CMK (cell line): ENCODE results near the gene MACC1.

Experiments
- DNase-seq: peaks from one replicate; pipeline ENCODE4 v3.0.0-alpha.2; 2010; ENCODE audit warnings: low read depth

Gene MACC1, protein sequence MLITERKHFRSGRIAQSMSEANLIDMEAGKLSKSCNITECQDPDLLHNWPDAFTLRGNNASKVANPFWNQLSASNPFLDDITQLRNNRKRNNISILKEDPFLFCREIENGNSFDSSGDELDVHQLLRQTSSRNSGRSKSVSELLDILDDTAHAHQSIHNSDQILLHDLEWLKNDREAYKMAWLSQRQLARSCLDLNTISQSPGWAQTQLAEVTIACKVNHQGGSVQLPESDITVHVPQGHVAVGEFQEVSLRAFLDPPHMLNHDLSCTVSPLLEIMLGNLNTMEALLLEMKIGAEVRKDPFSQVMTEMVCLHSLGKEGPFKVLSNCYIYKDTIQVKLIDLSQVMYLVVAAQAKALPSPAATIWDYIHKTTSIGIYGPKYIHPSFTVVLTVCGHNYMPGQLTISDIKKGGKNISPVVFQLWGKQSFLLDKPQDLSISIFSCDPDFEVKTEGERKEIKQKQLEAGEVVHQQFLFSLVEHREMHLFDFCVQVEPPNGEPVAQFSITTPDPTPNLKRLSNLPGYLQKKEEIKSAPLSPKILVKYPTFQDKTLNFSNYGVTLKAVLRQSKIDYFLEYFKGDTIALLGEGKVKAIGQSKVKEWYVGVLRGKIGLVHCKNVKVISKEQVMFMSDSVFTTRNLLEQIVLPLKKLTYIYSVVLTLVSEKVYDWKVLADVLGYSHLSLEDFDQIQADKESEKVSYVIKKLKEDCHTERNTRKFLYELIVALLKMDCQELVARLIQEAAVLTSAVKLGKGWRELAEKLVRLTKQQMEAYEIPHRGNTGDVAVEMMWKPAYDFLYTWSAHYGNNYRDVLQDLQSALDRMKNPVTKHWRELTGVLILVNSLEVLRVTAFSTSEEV

DNA sequence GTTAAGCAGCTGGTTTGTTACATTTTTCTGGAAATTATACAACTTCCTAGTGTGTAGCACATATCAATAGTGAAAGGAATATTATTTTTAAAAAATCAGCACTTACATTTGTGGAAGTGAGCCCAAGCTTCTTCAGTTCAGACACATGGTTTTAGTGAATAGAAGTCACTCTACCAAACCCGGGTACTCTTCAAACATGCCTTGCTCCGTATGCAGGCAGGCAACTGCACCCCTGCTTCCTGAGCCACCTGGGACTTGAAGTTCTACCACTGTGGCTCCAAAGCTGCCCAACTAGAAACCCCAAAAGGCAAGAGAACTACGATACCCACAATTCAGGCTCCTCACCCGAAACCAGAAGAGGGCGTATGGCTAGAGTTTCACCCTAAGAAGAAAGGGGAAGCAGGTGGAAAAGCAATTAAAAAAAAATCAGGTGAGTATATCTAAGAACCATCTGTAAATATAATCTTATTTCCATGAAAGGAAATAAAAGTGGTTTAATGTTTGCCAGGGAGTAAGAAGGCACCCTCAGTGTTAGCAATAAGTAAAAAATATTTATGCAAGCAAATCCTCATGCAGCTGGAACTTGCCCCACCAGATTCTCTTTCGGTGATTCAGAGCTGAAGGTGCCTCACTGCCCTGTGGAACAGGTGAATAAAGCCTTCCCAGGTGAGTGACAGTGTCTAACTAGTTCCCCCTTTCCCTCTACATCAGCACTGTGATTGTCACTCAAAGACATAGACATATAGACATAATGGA, at the start of gene MACC1:
Gene MACC1, minus strand, starts transcription at position 192 of the 756 bp plus-strand sequence. CDS start 55,522 bp downstream, outside the sequence.
- peak; percentile 58 for DNase-seq

DNA sequence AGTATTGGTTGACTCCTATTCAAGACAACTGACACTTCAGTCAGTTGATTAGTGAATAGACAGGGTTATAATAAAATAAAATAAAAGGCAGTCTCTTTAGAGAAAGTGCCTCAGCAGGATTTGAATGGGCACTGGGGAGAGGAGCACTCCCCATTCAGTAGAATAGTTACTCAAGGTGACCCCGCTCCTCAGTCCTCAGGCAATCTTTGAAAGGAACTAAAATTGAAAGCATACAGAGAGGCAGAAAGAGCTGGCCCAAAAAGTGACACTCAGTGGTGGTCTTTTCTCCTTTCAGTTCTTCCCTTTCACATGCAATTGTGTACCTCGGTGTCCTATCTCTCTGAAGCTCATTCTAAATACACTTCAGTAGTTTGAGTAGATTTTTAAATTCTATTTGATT, 47.4 kb upstream of the MACC1 start:
- DNase-seq = no peak

DNA sequence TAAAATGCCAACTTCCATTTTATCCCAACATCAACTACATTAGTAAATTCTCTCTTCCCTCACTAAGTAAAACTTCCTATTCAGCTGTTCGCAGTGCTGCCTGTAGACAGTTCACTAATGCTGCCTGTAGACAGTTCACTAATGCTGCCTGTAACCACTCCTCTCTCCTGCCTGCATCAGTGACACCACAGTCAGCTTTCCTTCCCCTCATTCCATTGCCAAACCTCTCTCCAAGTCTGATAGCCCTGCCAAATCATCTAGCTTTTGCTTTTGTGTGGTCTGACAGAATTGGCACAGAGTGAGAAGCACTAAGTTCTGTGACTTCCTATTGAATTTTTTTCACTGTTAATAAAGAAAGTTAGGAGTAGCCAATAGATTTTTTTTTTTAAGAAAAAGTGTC, 43.0 kb upstream of the MACC1 start:
- DNase-seq = no peak

DNA sequence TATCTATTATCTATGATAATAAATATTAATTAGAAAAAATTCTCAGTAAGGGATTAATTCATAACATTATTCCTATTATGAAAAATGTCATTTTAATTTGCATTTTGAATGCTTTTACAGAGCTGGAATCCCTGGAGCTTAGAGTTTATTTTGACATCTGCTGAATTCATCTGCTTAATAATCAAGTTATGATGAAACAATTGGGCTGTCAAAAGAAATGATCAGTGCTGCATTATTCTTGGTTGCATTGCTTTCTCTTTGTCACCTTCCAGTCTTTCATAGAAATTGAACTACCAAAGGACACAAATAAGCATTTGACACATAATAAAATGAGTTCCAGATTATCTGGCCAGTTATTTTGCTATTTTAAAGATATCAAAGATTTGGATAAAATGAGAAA, 40.0 kb upstream of the MACC1 start:
- DNase-seq = no peak

DNA sequence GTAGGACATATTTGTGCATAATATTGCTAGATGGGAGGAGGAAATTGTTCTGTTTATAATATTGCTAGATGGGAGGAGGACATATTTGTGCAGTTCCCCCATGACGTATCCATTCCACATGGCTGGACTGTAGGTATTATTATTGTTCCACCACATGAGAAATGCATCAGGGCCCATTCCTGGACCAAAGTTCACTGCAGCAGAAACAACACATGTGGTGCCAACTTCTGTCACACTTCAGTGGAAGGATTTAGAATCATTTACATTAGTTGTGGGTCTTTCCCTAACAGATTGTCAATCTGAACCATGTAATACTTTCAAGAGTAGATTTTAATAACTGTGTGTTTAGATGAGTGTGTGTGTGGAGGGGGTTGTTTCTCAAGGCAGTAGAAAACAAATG, 32.7 kb upstream of the MACC1 start:
- DNase-seq = no peak

DNA sequence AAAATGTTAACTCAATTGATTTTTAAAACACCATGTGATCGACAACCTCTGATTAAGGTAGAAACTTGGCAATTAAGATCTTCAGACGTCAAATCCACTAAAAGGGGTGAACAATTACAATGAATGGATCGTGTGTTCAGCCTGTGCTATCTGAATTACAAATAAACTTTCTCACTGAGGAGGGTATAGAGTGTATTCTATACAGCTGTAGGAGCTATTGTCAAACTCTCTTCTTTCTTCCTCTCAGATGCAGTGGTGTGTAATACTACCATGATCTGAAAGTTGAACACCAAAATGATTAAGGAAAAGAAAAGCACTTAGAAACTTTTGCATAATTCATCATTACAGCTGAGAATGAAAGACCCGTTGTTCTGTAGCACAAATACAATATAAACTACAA, 32.2 kb upstream of the MACC1 start:
- no peak for DNase-seq

DNA sequence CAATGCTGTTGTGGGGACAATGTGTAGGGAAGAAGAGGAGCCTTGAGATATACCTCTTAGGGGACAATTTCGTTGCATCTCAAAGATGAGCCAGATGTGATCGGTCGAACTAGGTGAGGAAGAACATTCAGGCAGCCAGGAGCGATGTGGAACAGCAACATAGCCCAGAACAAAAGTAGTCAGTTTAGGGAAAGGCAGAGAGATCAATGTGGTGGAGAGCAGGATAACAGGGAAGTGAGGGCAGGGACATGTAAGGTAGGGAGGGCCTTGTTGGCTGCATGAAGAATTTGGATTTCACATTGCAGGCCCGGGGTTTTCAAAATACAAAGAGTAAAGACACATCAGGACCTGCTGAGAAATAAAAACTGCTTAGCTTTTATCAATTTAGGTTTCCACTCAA, 29.1 kb upstream of the MACC1 start:
- no peak for DNase-seq

DNA sequence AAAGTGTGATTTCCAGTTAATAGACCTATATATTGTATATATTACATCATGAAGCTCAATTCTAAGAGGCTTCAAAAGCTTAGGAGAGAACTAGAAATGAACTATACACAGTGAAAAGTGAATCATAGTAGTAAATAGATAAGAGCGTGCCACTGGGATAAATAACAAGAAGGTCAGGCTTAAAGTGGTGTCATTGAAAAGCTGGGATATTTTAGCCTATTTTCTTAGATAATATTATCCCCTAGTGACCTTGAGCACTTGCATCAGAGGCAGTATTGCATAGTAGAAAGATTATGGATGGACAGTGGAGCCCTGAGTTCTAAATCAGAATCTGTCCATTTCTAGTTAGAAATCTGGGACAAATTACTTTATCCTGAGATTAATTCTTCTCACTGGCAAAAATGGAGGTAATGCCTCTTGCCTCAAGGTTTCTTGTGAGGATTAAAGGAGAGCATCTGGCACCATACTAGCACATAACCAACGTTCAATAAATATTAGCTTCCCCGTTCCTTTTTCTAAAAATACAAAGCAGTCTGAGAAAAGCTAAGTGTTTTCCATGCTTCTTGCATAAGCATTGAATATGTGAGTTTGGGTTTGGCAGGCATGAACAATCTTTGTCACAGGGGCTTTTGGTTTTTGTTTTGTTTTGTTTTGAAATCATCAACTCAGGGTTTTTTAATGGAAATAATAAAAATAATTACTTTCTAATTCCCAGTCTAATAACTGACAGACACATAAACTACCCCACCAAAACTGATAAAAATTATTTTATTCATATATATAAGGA, 27.3 kb upstream of the MACC1 start:
- DNase-seq = no peak

DNA sequence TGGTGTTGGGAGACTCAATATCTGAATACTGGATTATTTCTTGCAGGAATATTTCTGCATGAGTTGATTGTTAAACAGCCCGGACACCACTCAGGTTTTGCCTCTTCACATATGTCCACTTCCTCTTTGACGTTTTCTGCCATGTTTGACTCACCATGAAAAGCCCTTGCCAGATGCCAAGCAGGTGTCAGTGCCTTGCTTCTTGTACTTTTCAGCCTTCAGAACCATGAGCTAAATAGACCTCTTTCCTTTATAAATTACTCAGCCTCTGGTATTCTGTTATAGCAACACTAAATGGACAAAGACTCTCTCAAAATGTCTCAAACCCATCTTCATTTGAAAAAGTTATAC, 24.7 kb upstream of the MACC1 start:
- DNase-seq = no peak

DNA sequence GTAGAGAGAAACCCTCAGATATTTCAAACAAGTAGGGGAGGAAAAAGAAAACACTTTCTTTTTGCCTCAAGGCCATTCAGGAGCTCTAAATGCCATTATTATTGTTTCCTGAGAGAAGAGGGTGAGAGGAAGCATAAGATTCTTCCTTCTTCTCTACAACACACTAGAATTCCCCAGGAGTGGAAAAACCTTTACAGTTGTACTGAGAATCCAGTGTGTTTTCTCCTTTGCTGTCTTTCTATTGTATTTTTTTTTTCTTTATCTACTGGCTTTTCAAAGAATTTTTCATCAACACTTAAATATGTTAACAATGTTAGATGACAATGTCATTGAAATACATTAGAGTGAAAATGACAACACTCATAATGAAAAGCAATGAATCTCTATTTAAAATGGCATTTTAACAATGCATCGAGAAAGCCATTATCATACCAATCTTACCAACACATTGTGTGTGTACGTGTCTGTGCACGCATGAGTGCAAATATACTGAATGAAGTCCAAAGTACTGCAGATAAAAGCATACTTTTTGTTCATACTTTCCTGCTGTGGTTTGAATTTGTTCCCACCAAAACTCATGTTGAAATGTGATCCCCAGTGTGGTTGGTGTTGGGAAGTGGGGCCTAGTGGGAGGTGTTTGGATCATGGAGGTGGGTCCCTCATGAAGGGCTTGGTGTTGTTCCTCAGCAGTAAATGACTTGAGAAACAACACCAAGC, 24.2 kb upstream of the MACC1 start:
- DNase-seq = no peak

DNA sequence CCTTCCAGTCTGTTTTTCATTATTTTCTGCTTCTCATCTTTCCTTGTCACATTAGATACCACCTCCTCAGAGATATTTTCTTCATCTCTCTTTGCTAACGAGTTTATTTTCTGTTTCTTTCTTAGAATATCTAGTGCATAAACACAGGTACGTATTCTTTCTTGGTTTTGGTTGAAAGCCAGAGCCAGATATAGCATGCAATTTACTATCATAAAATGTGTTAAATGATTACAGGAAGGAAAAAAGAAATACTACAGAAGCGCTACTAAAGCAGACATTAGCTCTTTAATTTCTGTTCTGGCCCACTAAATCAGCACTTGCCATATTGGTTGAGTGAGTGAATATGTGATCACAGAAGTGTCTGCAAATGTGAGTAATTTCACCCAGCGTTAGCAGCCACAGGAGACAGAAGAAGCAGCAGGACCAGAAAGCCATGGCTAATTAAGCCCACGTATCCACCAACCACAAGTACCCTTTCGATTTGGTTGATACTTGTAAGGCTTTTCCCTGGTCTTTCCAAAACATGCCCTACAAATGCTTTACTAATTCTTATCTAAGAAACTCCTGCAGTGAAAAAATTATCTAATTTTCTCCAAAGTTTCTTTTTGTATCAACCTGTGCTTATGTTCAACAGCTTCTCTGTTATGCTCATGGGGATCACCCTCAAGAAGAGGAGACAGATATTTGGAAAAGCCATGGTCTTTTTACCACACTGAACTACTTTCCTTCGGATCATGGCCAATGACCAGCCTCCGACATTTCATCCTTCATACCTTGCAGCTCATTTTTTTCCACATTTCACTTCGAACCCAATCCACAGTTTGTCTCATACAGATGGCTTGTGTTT, 23.1 kb upstream of the MACC1 start:
- no peak for DNase-seq

DNA sequence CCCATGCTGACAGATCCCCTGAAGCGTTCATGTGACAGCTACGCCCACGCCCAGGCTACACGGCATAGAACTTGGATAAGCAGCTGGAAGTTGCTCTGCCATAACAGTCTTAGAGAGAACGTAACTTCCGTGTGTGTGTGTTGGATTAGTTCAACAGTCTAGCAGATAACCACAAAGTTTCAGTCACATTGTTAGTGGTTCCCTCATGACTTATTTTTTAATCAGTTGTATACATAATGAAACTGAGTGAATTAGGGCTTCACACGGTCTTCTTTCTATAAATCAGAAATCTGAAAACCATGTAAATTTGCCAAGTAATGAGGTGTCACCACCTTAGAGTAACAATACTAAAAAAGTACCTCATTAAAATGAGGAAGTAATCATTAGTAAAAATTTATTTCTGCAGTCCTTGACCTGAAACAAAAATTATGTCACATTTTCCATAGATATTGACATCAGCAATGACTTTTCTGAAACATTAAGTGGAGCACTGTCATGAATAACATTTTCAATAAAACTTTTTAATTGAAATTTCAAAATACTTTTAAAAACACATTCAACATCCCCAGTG, 21.7 kb upstream of the MACC1 start:
- DNase-seq = no peak

DNA sequence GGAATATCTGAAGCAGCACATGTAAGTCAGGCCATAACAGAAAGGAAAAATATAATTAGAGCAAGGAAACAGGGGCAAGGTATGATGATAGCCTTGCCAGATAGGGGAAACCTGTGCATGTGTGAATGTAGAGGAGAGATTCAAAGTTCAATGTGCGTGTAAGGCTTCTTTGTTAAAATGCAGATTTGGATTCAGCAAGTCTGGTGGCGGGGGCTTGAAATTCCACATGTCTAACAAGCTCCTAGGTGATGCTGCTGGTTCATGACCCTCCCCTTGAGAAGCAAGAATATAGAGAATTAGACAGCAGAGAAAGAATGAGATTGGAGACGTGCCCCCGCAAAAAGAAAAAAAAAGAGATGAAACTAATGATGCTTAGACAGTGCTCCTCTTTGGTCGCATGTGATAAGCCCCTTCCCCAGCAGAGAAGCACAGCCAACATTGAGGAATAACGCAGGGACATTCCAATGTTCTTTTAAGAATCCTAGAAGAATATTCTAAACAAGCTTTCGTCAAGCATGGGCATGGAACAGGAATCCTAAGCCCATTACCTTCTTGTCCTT, 21.1 kb upstream of the MACC1 start:
- no peak for DNase-seq

DNA sequence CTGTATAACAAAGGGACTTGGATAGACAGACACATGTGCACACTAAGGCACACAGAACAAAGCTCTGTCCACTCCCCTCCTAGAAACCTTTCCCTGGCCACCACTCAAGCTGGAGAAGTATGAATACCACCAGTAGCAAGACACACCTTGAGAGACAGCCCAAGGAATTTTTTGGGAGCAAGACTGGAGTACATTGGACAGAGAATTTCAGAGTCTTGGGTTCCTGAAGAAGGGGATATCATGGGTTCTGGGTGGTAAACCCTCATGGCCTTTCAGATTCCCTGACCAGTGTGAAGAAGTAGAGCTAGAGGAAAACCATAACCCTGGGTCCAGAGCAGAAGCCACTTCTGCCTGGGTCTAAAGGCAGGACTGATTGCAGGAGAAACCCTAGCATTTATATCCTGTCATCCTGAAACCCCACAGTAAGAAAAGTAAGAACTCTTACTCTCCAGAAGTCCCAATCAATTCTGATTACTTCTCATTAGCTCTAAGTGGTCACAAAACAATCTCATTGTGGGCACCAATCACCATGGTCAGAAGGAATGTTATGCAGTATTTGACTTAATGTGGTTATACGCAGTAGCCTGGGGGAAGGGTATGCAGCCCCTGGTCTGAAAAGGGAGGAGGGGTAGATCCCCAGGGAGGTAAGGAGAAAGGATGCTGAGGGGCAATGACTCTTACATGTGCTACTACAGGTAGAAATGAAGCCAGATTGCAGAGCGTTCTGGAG, 20.4 kb upstream of the MACC1 start:
- DNase-seq = no peak

DNA sequence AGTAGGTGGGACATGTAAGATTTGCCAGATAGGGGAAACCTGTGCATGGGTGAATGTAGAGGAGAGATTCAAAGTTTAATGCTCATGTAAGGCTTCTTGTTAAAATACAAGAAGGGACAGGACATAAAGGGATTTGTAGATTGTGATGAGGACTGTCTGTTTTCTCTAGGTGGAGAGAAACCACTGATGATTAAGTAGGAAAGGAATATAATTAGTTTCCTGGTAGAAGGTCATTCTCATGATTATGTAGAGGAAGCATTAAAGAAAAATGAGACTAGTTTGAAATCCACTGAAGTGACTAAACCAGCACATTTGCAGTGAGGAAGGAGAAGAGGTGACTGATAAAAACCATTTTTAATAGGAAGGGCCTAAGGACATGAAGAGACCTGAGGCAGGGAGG, 19.6 kb upstream of the MACC1 start:
- DNase-seq = no peak

DNA sequence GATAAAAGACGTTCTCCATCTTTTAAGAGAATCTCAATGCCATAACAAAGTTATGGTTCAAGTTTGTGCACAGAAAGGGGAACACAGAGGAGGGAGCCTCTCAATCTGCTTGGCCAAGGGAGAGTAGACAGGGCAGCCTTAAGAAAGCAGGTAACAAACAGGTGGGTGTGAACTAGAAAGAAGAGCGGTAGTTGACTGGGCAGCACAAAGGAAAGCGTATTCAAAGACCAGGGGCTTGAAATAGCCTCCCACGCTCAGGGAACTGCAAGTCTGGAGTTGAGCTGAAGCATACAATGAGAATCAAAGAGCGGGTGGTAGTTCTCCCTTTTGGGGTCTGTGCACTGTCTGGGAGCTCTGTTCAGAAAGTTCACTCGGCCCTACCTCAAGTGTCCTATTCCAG, 18.9 kb upstream of the MACC1 start:
- DNase-seq = no peak

DNA sequence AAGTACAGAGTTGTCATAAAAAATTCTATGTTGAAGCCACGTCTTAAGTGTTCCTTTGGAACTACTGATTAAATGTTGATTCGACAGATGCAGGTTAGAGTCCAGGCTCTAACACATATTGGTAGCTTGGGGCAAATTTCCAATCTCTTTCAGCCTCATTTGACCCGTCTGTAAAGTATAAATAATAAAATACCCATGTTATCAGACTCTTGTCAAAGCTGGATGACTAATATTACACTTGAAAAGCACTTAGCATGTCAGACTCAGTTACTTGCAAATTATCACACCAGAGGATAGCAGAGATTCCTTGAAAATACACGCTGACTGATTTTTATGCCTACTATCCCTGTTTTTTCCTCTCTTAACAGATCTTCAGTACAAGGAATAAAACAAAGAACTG, 18.1 kb upstream of the MACC1 start:
- DNase-seq = no peak

DNA sequence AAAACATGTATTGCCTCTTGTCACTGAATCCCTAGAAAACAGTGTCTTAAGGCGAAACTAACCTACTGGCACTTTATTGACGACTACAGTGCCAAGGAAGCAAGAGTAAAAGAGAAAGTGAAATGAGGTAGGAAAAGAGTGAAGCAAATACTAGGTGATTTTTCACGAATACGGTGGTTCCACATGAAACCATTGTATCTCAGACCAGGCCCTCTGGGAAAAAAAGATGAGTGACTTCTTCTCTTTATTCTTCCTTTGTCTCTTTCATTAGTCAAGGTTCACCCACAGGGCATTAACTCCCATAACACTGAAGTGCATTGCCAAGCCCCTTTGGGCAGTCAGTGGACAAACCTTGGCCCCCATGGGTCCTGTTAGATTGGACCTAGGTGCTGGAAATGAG, 16.2 kb upstream of the MACC1 start:
- no peak for DNase-seq

DNA sequence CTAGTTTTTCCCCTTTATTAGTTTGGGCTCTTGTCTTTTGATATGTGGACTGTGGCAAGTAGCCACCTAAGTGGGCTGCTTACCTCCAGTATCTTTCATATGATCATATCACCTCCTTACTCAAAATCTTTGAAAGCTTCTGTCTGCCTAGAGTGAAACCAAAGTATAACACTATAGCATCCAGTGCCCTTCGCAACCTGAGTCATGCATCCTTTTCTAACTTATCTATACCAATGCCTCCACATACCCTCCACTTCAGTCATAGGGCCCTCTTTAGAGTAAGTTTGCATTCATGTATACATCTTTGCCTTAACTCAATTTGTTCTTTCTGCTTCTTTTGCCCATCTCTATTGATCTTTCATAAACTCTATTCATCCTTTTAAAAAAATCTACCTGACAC, 15.7 kb upstream of the MACC1 start:
- DNase-seq = no peak
